ENCODE results near the gene FAM20C. TPM values are rescaled to one million over a fixed set of nuclear protein-coding genes. Genes with fewer than 3 reads are reported as not detected.
"Not testable (repeated sequence)": the region's sequence is repeated elsewhere in the genome, so short reads cannot be mapped to it uniquely, and the experiment has no call there.

Gene FAM20C
- total RNA-seq, 1 donor from 2014 or later, result 37.3 TPM

GRCh38 chr7:240146-240676, 47.8 kb downstream of the FAM20C start:
- no peak for DNase-seq (ENCODE audit: low read depth)

- no peak for DNase-seq (ENCODE audit: low read depth)
Measured at GRCh38 chr7:240887-241421, 48.6 kb downstream of the FAM20C start.

- DNase-seq (ENCODE audit: low read depth), result no peak
Measured at GRCh38 chr7:241513-241912, 49.1 kb downstream of the FAM20C start.

- DNase-seq (ENCODE audit: low read depth), result not testable (repeated sequence)
Measured at GRCh38 chr7:242826-243579, 50.6 kb downstream of the FAM20C start.

GRCh38 chr7:243580-243978, 51.2 kb downstream of the FAM20C start:
- DNase-seq (ENCODE audit: low read depth), result not testable (repeated sequence)

- no peak for DNase-seq (ENCODE audit: low read depth)
Measured at GRCh38 chr7:244974-245373, 52.6 kb downstream of the FAM20C start.

DNA sequence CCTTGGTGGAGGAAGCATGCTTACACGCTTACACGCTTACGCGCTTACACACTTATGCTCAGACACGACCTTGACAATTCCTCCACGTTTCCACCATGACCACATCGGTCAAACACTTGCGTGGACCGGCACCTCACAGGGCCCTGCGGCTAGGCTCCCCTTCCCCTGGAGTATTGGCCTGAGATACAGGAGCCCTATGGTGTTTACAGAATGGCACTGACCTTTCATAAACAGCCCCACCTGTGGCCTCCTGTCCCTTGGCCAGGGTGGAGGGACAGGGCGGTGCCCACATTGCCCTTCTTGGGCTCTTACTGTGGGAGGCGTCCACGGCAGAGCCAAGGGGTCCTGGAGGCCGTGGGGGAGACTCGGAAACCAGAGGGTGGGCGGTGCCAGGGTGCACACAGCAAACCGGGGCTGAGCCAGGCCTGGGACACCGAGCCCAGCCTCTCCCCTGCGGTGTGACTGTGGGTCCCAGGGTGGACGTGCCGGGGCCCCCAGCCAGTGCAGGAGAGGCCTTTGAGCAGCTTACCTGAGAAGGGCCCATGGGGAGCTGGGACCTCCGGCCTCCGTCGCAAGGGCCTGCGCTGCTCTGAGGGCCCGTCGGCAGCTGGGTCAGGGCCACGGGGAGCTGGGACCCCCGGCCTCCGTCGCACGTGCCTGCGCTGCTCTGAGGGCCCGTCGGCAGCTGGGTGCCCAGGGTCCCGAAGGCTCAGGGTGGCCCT, 53.4 kb downstream of the FAM20C start:
- no peak for DNase-seq (ENCODE audit: low read depth)

DNA sequence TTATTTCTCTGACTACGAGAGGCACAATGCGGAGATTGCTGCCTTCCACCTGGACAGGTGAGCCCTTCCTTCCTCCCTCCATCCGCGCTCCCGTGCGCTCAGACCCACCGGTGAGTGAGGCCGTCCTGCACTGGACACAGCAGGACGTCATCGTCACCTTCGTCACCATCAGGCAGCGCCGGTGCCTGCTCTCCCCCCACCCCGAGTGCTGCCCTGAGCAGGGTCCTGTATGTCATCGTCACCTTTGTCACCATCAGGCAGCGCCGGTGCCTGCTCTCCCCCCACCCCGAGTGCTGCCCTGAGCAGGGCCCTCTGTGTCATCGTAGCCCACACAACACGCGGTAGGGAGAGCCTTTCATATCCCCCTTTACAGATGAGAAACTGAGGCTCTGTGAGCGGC, 54.1 kb downstream of the FAM20C start:
- DNase-seq (ENCODE audit: low read depth), result no peak

GRCh38 chr7:247181-247580, 54.8 kb downstream of the FAM20C start:
- DNase-seq (ENCODE audit: low read depth), result no peak

- DNase-seq (ENCODE audit: low read depth), result no peak
Measured at GRCh38 chr7:247636-248035, 55.3 kb downstream of the FAM20C start.

- no peak for DNase-seq (ENCODE audit: low read depth)
Measured at GRCh38 chr7:248732-249435, 56.5 kb downstream of the FAM20C start.

DNA sequence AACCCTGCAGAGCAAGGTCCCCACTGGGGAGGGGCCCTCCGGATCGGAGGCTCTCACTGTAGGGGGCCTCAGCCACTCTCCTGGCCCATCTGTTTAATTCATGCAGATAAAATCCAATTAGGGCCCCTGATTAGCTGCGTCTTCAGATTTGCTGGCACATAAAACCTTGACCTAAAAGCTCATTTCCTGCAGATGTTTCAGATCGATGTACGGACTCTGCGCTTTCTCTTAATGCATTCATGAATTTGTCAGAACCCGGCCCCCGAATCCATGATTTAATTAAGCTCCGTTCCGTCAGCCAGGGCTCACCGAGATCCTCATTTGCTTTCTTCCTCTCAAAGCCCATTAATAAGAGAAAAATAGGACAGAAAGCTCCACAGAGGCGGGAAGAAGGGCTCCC, 57.6 kb downstream of the FAM20C start:
- DNase-seq (ENCODE audit: low read depth), result no peak

- DNase-seq (ENCODE audit: low read depth), result no peak
Measured at GRCh38 chr7:250523-250922, 58.2 kb downstream of the FAM20C start.

GRCh38 chr7:251005-251404, 58.6 kb downstream of the FAM20C start:
- no peak for DNase-seq (ENCODE audit: low read depth)

DNA sequence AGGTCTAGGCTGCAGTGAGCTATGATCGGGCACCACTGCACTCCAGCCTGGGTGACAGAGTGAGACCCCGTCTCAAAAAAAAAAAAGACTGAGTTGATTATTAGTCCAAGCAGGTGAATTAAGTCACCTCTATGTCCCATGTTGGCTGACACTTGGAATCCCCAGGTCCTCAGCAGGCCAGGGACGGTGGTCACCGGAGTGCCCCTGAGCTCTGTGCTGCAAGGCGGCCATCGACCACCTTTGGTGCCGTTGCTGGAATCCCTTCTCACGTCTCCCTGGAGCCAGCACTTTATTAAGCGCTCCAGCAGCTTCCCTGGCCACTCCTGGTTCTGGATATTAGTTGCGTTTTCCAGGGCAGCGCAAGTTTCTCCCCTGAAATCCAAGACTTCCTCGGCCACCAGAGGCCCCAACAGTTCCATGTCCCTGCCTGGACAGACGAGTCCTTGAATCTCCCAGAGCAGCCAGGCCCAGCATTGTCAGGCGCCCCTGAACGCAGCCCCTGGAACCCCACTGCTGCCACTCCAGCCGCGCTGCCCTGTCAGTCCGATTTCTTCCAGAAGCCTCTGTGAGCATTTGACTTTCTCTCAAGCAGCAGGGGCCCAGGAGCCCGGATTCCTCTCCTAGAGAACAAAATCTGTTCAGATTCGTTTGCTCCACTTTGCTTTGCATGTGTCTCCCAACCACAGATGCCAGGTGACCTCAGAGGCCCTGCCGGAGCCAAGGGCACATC, 59.2 kb downstream of the FAM20C start:
- no peak for DNase-seq (ENCODE audit: low read depth)

- no peak for DNase-seq (ENCODE audit: low read depth)
Measured at GRCh38 chr7:252216-252965, 60.0 kb downstream of the FAM20C start.

DNA sequence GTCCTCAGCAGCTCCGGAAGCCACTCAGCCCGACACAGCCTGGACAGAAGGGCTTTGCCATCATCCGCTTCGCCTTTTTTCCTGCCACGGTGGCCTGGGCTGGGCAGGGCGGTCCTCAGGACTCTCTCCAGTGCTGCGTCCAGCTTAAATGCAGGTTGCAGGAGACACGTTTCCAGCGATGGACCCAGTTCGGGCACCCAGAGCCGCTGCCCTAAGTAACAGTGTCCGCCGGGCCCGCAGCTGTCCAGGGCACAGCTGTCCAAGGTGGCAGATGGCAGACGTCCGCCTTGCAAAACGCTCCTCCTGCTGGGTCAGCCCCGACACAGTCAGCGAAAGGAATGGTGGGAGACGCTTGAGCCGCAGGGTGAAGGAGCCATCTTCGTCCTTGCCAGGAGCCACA, 60.6 kb downstream of the FAM20C start:
- DNase-seq (ENCODE audit: low read depth), result no peak

DNA sequence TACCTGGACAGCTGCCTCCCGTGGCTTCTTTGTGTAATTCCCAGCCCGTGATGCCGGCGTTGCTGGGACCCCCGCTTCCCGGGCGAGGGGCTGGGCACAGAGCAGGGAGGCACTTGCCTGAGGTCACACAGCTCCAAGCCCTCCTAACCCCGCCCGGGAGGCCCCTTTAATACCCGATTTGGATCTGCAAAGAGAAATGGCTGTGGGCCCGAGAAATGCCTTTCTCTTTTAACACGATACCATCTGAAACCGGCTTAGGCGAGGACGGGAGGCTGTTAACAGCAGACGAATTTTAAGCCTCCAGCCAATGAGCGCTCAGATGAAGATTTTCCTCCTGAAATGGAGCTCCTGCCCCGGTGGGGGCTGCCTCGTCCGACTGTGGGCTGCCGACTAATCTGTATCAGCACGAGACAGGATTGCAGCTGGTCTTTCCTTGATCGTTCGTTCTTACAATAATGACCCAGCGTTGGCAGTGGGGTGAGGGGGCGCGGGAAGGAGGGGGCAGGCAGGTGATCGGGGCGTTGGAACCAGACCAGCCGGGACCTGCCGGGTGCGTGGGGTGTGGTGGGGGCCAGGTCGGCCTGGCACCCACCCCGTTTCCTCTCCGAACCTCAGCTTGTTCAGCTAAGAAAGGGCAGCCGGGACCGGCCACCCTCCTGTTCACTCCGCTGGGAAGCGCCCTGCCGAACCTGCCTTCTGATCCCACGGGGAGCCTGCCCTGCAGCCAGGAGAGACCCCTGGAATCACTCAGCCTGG, 61.4 kb downstream of the FAM20C start:
- no peak for DNase-seq (ENCODE audit: low read depth)

DNA sequence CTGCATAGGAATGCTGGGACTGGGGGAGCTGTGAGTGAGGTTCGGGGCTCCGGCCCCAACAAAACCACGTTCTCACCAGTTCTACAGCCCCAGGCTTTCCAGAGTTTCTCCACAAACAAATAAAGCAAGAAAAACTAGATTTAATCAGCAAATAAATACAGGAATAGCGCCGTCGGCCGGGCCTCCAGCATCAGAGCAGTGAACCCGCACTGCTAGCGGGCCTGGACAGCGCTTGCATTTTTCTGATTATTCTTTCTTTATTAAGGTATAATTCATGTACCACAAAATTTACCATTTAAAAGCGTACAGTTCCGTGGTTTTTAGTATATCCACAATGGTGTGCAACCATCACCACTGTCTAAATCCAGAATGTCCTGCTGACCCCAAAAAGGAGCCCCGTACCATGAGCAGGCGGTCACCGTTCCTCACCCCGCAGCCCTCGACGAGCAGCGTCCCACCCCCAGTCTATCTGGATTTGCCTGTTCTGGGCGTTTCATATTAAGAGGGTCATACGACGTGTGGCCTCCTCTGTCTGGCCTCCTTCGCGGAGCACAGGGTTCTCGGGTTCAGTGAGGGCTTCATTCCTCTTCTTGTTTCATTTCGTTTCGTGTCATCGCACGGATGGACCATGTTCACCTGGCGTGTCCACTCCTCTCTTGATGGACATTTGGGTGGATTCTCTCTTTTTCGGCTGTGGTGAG, 62.1 kb downstream of the FAM20C start:
- no peak for DNase-seq (ENCODE audit: low read depth)

All from myocyte (in vitro differentiated cells).